HG02840 (cell line): ENCODE data around the gene ZNF185.

Experiments
- ATAC-seq: cut with Tn5 transposase; IDR thresholded peaks from one replicate; pipeline ENCODE4 v1.9.1; 2021; ENCODE audit warnings: mild to moderate bottlenecking, moderate library complexity, moderate number of reproducible peaks; ENCODE audit not compliant: unreplicated experiment, low FRiP score

Gene ZNF185

DNA sequence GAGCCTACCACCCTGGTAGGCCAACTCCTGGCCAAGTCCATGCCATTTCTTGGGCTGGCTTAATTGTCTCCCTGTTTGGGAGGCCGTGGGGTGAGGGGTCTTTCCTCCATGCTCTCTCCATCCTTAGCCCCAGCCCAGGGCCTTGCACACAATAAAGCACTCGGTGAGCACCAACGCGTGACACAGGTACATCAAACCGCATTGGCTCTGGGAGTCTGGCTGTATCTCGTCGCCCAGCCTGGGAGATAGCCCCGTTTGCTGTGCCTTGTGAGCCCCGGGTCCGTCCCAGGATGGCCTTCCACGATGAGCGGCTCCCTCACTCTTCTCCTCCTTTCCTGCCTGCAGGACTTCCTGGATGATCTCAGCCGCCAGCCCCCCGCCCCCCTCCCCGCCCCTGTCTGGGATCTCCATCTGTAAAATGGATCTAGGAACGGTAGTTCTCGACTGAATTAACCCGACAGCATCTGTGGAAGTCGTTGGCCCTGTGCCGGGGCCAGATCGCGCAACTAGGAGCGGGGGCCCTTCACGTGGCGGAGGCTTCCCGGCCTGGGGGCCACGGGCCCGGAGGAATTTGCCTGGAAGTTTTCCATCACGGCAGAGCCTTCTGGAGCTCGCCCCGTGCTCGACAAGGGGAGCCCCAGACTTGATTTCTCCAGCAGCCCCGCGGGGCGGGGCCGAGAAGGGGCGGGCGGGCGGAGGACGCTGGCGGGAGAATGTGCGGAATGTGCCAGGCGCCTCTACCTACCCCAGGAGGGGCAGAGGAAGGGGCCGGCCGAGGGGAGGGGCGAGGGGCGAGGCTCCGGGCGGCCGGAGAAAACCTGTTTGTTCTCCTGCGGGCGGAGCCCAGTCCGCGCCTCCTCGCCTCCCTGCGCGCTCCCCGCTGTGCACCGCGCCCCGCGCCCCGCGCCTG is at the start of gene ZNF185:
TSS of gene ZNF185 (plus strand) at position 846 of the 910 bp plus-strand sequence. CDS start 16,423 bp downstream, outside the sequence.
- ATAC-seq: no peak

DNA sequence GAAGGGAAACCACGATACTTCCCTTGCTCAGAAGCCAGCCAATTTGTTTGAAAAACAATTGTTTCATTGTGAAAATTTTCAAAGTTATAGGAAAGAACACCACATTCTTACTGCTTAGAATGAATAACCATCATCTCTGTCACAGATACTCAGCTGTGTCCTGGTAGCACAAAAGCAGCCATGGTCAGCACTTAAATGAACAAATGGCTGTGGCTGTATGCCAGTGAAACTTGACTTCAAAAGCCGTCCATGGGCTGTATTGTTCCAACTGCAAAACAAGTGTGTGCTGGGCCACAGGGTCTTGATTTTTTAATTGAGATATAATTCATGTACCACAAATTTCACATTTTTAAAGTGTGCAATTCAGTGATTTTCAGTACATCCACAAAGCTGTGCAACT is 47.4 kb upstream of the ZNF185 start:
- no peak for ATAC-seq

DNA sequence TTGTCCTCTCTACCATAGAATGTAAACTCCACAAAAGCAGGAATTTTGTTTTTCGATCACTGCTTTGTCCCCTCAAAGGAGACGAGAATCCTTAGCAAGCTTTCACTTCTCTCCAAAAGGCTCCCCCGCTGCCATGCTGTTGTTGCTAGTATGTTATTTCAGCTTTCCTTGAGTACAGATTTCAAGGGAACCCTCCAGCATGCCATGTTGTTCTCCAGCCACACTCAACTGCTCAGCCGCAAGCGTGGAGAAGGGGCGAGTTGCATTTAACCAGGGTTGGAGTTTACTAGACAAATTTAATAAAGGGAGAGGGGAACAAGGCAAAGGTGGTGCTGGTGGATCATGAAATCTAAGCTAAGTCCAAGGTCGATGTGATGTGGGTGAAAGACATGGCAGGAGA is 43.9 kb upstream of the ZNF185 start:
- ATAC-seq: no peak

GRCh38 chrX:152861116-152861515 is 36.8 kb upstream of the ZNF185 start:
- ATAC-seq: no peak

GRCh38 chrX:152861826-152862225 is 36.0 kb upstream of the ZNF185 start:
- ATAC-seq: no peak

DNA sequence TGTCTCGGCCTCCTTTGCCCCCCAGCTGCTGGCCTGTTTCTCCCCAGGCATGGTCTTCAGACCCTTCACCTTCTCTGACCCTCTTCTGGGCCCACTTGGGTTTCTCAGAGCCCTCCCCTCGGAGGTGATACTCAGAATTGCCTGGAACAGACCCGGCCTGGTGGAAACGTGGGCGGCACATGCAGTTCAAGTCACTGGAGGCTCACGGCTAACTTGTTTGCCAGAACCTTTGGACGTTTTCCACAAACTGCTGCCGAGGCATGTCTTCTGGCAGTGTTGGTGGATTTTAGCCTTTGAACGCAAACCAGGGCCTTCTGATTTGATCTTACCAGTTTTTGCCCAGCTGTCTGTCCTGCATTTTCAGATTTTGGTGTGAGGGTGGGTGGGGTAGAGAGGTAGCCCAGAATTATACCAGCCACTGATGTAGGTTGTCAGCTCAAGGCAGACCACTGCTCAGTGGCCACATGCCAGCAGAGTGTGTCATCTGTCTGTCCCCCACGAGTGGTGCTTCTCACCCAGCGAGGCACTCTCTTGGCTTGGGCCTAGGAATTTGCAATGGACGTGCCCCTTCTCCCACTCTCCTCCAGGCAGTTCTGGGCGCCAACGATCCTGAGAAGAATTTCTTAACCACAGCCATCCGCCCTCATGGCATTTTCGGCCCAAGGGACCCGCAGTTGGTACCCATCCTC is 32.5 kb upstream of the ZNF185 start:
- no peak for ATAC-seq

DNA sequence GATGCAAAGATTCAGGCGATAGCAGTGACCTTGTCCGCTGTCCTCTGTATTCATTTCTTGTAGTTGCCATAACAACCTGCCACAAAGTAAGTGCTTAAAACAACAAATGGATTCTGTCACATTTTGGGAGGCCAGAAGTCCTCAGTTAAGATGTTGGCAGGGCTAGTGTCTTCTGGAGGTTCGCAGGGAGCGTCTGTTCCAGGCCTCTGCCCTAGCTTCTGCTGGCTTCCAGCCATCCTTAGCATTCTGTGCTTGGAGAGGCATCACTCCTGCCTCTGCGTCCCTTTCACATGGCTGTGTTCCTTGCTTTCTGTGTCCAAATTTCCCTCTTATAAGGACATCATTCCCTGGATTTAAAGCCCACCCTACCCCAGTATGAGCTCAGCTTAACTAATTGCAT is 31.5 kb upstream of the ZNF185 start:
- no peak for ATAC-seq

- ATAC-seq: no peak
Measured at GRCh38 chrX:152869972-152870371, 27.9 kb upstream of the ZNF185 start.

GRCh38 chrX:152871260-152871659 is 26.6 kb upstream of the ZNF185 start:
- ATAC-seq: no peak

DNA sequence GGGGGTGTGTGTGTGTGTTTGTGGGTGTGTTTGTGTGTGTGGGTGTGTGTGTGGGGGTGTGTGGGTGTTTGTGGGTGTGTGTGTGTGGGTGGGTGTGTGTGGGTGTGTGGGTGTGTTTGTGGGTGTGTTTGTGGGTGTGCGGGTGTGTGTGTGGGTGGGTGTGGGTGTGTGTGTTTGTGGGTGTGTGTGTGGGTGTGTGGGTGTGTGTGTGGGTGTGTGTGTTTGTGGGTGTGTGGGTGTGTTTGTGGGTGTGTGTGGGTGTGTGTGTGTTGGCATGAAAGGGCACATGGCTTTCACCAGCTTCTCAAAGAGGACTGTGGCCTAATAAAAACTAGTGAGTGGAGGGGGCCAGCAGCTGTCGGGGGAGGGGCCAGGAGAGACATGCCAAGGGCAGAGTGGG is 25.3 kb upstream of the ZNF185 start:
- ATAC-seq: no peak

DNA sequence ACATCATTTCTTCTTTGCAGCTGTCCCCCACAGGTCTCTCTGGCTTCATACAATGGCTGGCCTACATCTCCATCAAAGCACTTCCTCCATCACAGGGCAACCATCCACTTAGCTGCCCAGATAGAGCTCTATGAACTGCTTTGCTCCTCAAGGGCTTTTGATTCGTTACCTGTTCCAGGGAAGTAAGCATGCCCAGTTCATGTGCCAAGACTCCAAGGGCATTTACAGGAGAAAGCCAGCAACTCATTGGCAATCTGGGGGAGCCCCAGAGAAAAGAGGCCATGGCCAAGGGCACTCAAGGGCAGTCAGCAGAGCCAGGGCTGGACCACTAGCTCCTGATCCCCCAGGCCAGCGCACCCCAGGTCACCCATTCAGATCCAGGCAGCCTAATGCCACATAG is 24.5 kb upstream of the ZNF185 start:
- ATAC-seq: no peak

DNA sequence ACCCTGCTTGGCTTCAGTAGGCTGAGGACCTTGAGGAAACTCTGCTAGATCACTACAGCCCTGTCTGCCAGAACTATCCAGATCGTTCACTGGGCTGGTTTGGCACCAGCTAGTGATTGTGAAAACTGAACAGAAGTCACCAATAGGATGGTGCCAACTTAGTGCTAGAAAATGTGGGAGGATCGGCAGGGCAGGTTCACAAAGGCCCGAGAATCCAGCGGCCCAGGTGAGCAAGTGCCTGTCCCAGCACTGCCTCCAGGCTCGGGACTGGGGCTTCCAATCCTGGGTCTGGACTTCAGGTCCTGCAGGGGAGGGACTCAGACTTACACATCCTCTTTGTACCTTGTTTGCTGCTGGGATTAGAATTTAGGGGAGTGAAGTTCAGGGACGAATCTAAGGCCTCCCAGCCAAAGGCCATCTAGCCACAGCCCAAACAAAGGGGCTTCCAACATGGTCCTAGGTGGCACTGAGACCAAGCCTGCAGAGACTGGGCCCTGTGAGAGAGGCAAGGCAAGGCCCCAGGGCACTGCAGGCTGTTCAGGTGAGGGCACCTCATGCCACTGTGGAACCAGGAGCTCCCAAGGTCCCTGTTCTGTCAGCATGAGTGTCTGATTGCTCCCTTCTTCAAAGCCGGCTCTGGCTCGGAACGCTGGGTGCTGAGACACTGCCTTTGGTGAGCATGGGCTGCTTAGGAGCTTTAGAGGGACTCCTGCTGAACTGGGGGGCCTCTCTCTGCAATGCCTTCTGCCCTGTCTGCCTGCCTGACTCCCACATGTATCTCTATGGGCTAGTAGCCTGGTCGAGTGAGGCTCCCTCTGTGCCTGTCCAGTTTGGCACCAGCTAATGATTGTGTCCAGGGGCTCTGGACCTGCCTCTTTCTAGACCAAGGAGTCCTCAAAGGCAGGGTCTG is 20.7 kb upstream of the ZNF185 start:
- ATAC-seq: no peak

- ATAC-seq: no peak
Measured at GRCh38 chrX:152878976-152879755, 18.7 kb upstream of the ZNF185 start.

- no peak for ATAC-seq
Measured at GRCh38 chrX:152881289-152881688, 16.6 kb upstream of the ZNF185 start.

DNA sequence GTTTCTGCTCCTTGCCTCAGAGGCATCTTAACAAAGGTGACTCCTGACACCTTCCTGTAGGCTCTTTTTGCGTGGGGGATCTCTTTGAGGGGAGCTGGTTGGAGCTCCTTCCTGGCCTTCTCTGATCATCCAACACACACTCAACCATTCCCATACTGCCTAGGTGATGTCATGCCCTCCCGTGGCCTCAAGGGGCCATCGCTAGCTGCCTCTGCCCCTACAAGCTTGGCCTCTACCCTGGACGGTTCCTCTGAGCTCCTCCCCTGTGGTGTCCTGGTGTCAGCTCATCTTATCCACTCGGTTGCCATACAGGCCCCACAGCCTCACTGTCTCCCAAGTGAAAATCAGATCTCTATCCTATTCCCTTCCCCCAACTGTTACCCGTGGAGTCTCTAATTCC is 13.7 kb upstream of the ZNF185 start:
- no peak for ATAC-seq

GRCh38 chrX:152886716-152887115 is 11.2 kb upstream of the ZNF185 start:
- no peak for ATAC-seq

- ATAC-seq: no peak
Measured at GRCh38 chrX:152892499-152892898, 5.4 kb upstream of the ZNF185 start.

GRCh38 chrX:152892999-152893891 is 4.6 kb upstream of the ZNF185 start:
- no peak for ATAC-seq
